ENCODE measurements around the gene SH2D4B.

DNA sequence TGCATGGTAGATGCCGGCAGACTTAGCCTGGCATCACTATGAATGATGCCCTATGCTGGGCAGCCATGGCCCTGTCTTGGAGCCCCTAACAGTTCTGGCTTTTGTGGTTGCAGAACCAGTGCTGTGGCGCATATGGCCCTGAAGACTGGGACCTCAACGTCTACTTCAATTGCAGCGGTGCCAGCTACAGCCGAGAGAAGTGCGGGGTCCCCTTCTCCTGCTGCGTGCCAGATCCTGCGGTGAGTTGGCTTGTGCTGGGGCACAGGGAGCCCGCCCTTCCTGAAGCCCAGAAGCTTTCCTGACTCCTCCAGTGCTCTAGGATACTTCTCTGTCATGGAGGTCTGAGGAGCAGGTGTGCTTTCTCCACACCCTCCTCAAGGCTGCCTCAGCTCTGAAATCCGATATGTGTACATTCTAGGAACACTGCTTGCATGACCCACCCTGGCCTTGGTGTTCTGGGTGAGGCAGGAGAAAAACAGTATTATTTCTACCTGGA is 25.6 kb upstream of the SH2D4B start:
- TF ChIP-seq, protein P1, sequence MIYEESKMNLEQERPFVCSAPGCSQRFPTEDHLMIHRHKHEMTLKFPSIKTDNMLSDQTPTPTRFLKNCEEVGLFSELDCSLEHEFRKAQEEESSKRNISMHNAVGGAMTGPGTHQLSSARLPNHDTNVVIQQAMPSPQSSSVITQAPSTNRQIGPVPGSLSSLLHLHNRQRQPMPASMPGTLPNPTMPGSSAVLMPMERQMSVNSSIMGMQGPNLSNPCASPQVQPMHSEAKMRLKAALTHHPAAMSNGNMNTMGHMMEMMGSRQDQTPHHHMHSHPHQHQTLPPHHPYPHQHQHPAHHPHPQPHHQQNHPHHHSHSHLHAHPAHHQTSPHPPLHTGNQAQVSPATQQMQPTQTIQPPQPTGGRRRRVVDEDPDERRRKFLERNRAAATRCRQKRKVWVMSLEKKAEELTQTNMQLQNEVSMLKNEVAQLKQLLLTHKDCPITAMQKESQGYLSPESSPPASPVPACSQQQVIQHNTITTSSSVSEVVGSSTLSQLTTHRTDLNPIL (CRISPR knock-in tag; IDR thresholded peaks at IDR 0.05; ENCODE audit: low read depth), result no peak
- no peak for TF ChIP-seq TOX (CRISPR knock-in tag; IDR thresholded peaks at IDR 0.05; ENCODE audit: borderline replicate concordance)
- no peak for TF ChIP-seq SNAI2 (CRISPR knock-in tag; IDR thresholded peaks at IDR 0.05)
- no peak for TF ChIP-seq BACH2 (CRISPR knock-in tag; IDR thresholded peaks at IDR 0.05; ENCODE audit: borderline replicate concordance)
- no peak for TF ChIP-seq ZC3H10 (CRISPR knock-in tag; IDR thresholded peaks at IDR 0.05)
- TF ChIP-seq ZFP30 (CRISPR knock-in tag; IDR thresholded peaks at IDR 0.05), result no peak
- TF ChIP-seq, protein P2, sequence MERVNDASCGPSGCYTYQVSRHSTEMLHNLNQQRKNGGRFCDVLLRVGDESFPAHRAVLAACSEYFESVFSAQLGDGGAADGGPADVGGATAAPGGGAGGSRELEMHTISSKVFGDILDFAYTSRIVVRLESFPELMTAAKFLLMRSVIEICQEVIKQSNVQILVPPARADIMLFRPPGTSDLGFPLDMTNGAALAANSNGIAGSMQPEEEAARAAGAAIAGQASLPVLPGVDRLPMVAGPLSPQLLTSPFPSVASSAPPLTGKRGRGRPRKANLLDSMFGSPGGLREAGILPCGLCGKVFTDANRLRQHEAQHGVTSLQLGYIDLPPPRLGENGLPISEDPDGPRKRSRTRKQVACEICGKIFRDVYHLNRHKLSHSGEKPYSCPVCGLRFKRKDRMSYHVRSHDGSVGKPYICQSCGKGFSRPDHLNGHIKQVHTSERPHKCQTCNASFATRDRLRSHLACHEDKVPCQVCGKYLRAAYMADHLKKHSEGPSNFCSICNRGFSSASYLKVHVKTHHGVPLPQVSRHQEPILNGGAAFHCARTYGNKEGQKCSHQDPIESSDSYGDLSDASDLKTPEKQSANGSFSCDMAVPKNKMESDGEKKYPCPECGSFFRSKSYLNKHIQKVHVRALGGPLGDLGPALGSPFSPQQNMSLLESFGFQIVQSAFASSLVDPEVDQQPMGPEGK (CRISPR knock-in tag; IDR thresholded peaks at IDR 0.05; ENCODE audit: borderline replicate concordance), result no peak
- no peak for TF ChIP-seq ARNTL (CRISPR knock-in tag; IDR thresholded peaks at IDR 0.05; ENCODE audit: borderline replicate concordance, low read depth)
